Natural killer cell (primary cell): ENCODE data around the gene GRM7. TPM values are rescaled to one million over a fixed set of nuclear protein-coding genes. Genes with fewer than 3 reads are reported as not detected.

ENCODE experiments used
- ATAC-seq, 3 donors: fragments of 150-1000 bp in 2 of 3; fragments of 200-7000 bp in 1 of 3; cut with Tn5 transposase; 1 replicate in 1 of 3; 2 replicates in 2 of 3; pipeline ENCODE4 v1.10.0; 2021; ENCODE audit warnings: mild to moderate bottlenecking in 2 of 3, moderate library complexity in 2 of 3
- DNase-seq, 2 donors: peaks; one replicate each; pipeline versions ENCODE4 v3.0.0 to v3.0.0-alpha.2; 2013 to 2021; ENCODE audit warnings: mixed read lengths in 1 of 2
- H3K27ac ChIP-seq: one replicate; pipeline ENCODE4 v1.5.1; 2013; ENCODE audit warnings: mild to moderate bottlenecking, low read length
- H3K27me3 ChIP-seq: one replicate; pipeline ENCODE4 v1.6.1; 2013; ENCODE audit warnings: low read length; ENCODE audit not compliant: control insufficient read depth, insufficient read depth
- H3K36me3 ChIP-seq: one replicate; pipeline ENCODE4 v1.6.1; 2013; ENCODE audit warnings: low read length; ENCODE audit not compliant: control insufficient read depth, insufficient read depth
- H3K4me1 ChIP-seq: one replicate; pipeline ENCODE4 v1.6.1; 2013; ENCODE audit warnings: low read length; ENCODE audit not compliant: control insufficient read depth, insufficient read depth
- H3K4me3 ChIP-seq: one replicate; pipeline ENCODE4 v1.5.1; 2013; ENCODE audit warnings: low read length
- H3K9me3 ChIP-seq: one replicate; pipeline ENCODE4 v1.6.1; 2013; ENCODE audit warnings: low read length; ENCODE audit not compliant: control insufficient read depth, insufficient read depth
- H3K27ac Mint-ChIP-seq, 2 donors: one replicate each; pipeline ENCODE4 v1.8.0; 2022; ENCODE audit warnings: mild to moderate bottlenecking in 2 of 2, mixed read lengths in 2 of 2, moderate library complexity in 1 of 2
- H3K27me3 Mint-ChIP-seq, 2 donors: one replicate each; pipeline ENCODE4 v1.8.0; 2022; ENCODE audit warnings: low read depth in 2 of 2, mixed read lengths in 2 of 2
- H3K36me3 Mint-ChIP-seq: one replicate; pipeline ENCODE4 v1.8.0; 2022; ENCODE audit warnings: mixed read lengths
- H3K4me1 Mint-ChIP-seq, 2 donors: one replicate each; pipeline ENCODE4 v1.8.0; 2022; ENCODE audit warnings: mixed read lengths in 2 of 2
- H3K4me3 Mint-ChIP-seq: one replicate; pipeline ENCODE4 v1.8.0; 2022; ENCODE audit warnings: mild to moderate bottlenecking, moderate library complexity, mixed read lengths
- H3K9me3 Mint-ChIP-seq, 2 donors: one replicate each; pipeline ENCODE4 v1.8.0; 2022; ENCODE audit warnings: mixed read lengths in 2 of 2
- WGBS: methylation state at CpG from one replicate; pipeline ENCODE4 v1.1.7; 2013; ENCODE audit warnings: missing lambda C conversion rate; ENCODE audit not compliant: insufficient coverage; 5-methylcytosine and 5-hydroxymethylcytosine counted together
- intact Hi-C: fragments of 100-400 bp; cut with micrococcal nuclease; formaldehyde crosslinking; loops from one replicate; pipeline ENCODE4 v1.14.2; 2022
- total RNA-seq, 4 donors: library from RNA; stranded (reverse); fragments of 120-200 nt in 1 of 4; gene quantifications; one replicate each; pipeline versions ENCODE4 v1.2.3 to v1.2.4, GENCODE V29; 2013 to 2022
- TF ChIP-seq, protein P1 (sequence below): fragments of 200-600 bp; IDR thresholded peaks from one replicate; pipeline ENCODE4 v1.8.0; 2022; ENCODE audit warnings: antibody characterized with exemption

The GRM7 gene
- total RNA-seq, 3 donors from 2014 or later (not counting 1 experiment from before 2014, with no cell fraction given): not detected

DNA sequence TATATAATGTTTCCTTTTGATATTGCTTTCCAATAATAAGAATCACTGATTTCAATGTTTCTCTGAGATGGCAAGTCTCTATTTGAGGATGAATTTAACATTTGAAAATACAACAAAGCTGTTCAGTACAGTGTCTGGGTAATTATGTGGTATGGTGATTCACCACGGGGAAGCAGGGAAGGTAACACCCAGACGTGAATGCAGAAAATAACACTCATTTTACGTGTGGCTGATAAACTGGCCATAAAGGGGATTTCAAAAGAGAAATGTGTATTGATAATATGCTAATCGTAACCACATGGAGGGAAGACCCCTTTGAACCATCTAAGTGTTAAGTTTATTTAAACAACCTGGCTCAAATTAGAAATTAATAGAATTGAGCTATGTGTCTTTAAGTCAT is 344.6 kb downstream of the GRM7 start:
- peak overlapping the region; percentile 47 for H3K27ac ChIP-seq
- Mint-ChIP-seq H3K36me3 (no peaks in the 10 kb centered on the region), H3K9me3 (no peaks in the 10 kb centered on the region), H3K27me3 (no peaks in the 10 kb centered on the region), H3K4me3 (peak overlapping the region; percentile 95), H3K4me1 (peaks cover 19 to 20% of the 10 kb centered on the region in 2 donors), H3K27ac (peak overlapping the region; percentile 76 to 82)
- intact Hi-C loops: no loop called here
- no peaks in the 10 kb centered on the region for H3K4me1 ChIP-seq
- DNase-seq (no peak), ATAC-seq (peak; percentile 85 to 93 (median 92))
- TF ChIP-seq, protein P1, sequence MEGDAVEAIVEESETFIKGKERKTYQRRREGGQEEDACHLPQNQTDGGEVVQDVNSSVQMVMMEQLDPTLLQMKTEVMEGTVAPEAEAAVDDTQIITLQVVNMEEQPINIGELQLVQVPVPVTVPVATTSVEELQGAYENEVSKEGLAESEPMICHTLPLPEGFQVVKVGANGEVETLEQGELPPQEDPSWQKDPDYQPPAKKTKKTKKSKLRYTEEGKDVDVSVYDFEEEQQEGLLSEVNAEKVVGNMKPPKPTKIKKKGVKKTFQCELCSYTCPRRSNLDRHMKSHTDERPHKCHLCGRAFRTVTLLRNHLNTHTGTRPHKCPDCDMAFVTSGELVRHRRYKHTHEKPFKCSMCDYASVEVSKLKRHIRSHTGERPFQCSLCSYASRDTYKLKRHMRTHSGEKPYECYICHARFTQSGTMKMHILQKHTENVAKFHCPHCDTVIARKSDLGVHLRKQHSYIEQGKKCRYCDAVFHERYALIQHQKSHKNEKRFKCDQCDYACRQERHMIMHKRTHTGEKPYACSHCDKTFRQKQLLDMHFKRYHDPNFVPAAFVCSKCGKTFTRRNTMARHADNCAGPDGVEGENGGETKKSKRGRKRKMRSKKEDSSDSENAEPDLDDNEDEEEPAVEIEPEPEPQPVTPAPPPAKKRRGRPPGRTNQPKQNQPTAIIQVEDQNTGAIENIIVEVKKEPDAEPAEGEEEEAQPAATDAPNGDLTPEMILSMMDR: no peak
- peak overlapping the region; percentile 30 for H3K4me3 ChIP-seq
- no peaks in the 10 kb centered on the region for H3K36me3 ChIP-seq
- no peaks in the 10 kb centered on the region for H3K9me3 ChIP-seq
- H3K27me3 ChIP-seq: no peaks in the 10 kb centered on the region
- 20% methylated on average over 3 of the region's 4 CpGs for WGBS

- peak overlapping the region; percentile 47 for H3K27ac ChIP-seq
- WGBS: 0% methylated on average over 1 of the region's 4 CpGs
- Mint-ChIP-seq H3K27ac (peak overlapping the region; percentile 76 to 82), H3K27me3 (no peaks in the 10 kb centered on the region), H3K36me3 (no peaks in the 10 kb centered on the region), H3K4me1 (peaks cover 19 to 20% of the 10 kb centered on the region in 2 donors), H3K4me3 (peak overlapping the region; percentile 95), H3K9me3 (no peaks in the 10 kb centered on the region)
- ATAC-seq (peak; percentile 73 to 76 (median 76)), DNase-seq (peak in 1 of 2 donors; percentile 2)
- intact Hi-C loops: no loop called here
- H3K9me3 ChIP-seq: no peaks in the 10 kb centered on the region
- H3K4me1 ChIP-seq: no peaks in the 10 kb centered on the region
- H3K4me3 ChIP-seq: peak overlapping the region; percentile 30
- TF ChIP-seq, protein P1: no peak
- H3K36me3 ChIP-seq: no peaks in the 10 kb centered on the region
- H3K27me3 ChIP-seq: no peaks in the 10 kb centered on the region
Observed at GRCh38 chr3:7205962-7206361, 345.0 kb downstream of the GRM7 start.

DNA sequence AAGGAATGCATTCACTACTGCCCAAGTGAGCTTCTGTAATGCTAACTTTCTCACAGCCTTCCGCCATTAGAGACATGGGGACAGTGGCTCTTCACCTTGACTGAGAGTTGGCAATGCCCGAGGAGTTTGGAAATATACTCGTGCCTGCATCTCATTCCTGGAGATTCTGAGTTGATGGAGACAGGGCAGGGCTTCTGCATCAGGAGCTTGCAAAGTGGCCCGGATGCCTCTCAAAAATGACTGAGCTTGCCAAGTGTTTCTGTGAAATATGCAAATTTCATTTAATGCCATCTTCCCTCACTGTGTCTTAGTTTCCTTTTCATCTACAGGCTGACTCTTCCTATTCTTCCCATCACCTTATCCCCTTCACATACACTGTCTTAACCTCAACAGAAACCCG is 346.2 kb downstream of the GRM7 start:
- Histone ChIP-seq H3K36me3 (no peaks in the 10 kb centered on the region), H3K4me1 (no peaks in the 10 kb centered on the region), H3K27me3 (no peaks in the 10 kb centered on the region), H3K9me3 (no peaks in the 10 kb centered on the region), H3K27ac (no peak overlapping the region), H3K4me3 (no peak overlapping the region)
- WGBS: 93% methylated on average over 4 of the region's 5 CpGs
- ATAC-seq: no peak
- peak overlapping the region; percentile 52 for H3K4me3 Mint-ChIP-seq
- H3K4me1 Mint-ChIP-seq: peaks cover 19 to 20% of the 10 kb centered on the region in 2 donors
- H3K9me3 Mint-ChIP-seq: no peaks in the 10 kb centered on the region
- TF ChIP-seq, protein P1: no peak
- no peak for DNase-seq
- H3K27me3 Mint-ChIP-seq: no peaks in the 10 kb centered on the region
- intact Hi-C loops: no loop called here
- no peaks in the 10 kb centered on the region for H3K36me3 Mint-ChIP-seq
- peak overlapping the region in 1 of 2 donors; percentile 8 for H3K27ac Mint-ChIP-seq

- ATAC-seq: no peak
- Mint-ChIP-seq H3K4me3 (no peak overlapping the region), H3K36me3 (no peaks in the 10 kb centered on the region), H3K4me1 (peaks cover 19 to 20% of the 10 kb centered on the region in 2 donors), H3K9me3 (no peaks in the 10 kb centered on the region), H3K27ac (no peak overlapping the region), H3K27me3 (no peaks in the 10 kb centered on the region)
- intact Hi-C loops: no loop called here
- no peak overlapping the region for H3K4me3 ChIP-seq
- H3K4me1 ChIP-seq: no peaks in the 10 kb centered on the region
- no peaks in the 10 kb centered on the region for H3K27me3 ChIP-seq
- no peak for DNase-seq
- WGBS: 100% methylated on average over 1 of the region's 2 CpGs
- H3K27ac ChIP-seq: no peak overlapping the region
- TF ChIP-seq, protein P1: no peak
- H3K36me3 ChIP-seq: no peaks in the 10 kb centered on the region
- no peaks in the 10 kb centered on the region for H3K9me3 ChIP-seq
Observed at GRCh38 chr3:7207928-7208327, 347.0 kb downstream of the GRM7 start.
